Right lobe of liver (tissue), 6 donors: ENCODE results near the gene RIPOR2. TPM values are rescaled to one million over a fixed set of nuclear protein-coding genes. Genes with fewer than 3 reads are reported as not detected.

Source experiments
- ATAC-seq, 4 donors: fragments of 200-7000 bp; cut with Tn5 transposase; one replicate each; pipeline ENCODE4 v1.9.1; 2020; ENCODE audit warnings: mild to moderate bottlenecking in 4 of 4, moderate library complexity in 4 of 4
- DNase-seq, 3 donors: peaks; one replicate each; pipeline ENCODE4 v3.0.0-alpha.2; 2020
- H3K27ac ChIP-seq, 3 donors: fragments of 200-600 bp; one replicate each; pipeline ENCODE4 v1.8.0; 2022
- H3K27me3 ChIP-seq, 2 donors: fragments of 200-600 bp; one replicate each; pipeline ENCODE4 v1.8.0; 2022
- H3K36me3 ChIP-seq, 4 donors: fragments of 200-600 bp; sonication (generic) in 1 of 4; one replicate each; pipeline versions ENCODE4 v1.5.1 to v1.8.0; 2017 to 2022; ENCODE audit warnings: control low read depth in 1 of 4
- H3K4me1 ChIP-seq, 4 donors: fragments of 200-600 bp; sonication (generic) in 1 of 4; one replicate each; pipeline versions ENCODE4 v1.5.1 to v1.8.0; 2017 to 2022; ENCODE audit warnings: control low read depth in 1 of 4
- H3K4me3 ChIP-seq, 3 donors: fragments of 200-600 bp; one replicate each; pipeline ENCODE4 v1.8.0; 2022
- H3K9me3 ChIP-seq, 4 donors: fragments of 200-600 bp; sonication (generic) in 1 of 4; one replicate each; pipeline versions ENCODE4 v1.5.1 to v1.8.0; 2017 to 2022; ENCODE audit warnings: control low read depth in 1 of 4
- CTCF ChIP-seq, 4 donors: fragments of 200-600 bp in 3 of 4; fragments of 450-650 bp in 1 of 4; IDR thresholded peaks; one replicate each; pipeline versions ENCODE4 v1.5.1 to v1.8.0; 2016 to 2022; ENCODE audit warnings: antibody characterized with exemption in 4 of 4, mild to moderate bottlenecking in 2 of 4
- POLR2A ChIP-seq: fragments of 450-650 bp; IDR thresholded peaks from one replicate; pipeline ENCODE4 v1.6.1; 2017; ENCODE audit warnings: antibody characterized with exemption, mild to moderate bottlenecking
- WGBS: methylation state at CpG from one replicate; pipeline ENCODE4 v1.1.6; 2018; ENCODE audit warnings: low coverage, low lambda C conversion rate; ENCODE audit not compliant: insufficient coverage; ENCODE audit errors: missing lambda C conversion rate; 5-methylcytosine and 5-hydroxymethylcytosine counted together
- intact Hi-C, 2 donors: fragments of 100-400 bp; cut with DNase I; formaldehyde crosslinking; loops; one replicate each; pipeline versions ENCODE4 v1.11.2 to v1.14.1; 2022
- total RNA-seq, 6 experiments: library from RNA; depleted of rRNA in 2 of 6; stranded (reverse); fragments of >200 nt in 2 of 6; fragmentation: NEBNext Ultra II Directional in 3 of 6; extraction: Animal tissue kit (Norgen Biotek cat#: 25700) in 3 of 6; gene quantifications; one replicate each; pipeline versions ENCODE4 v1.1.0 to v1.2.4, GENCODE V29; 2016 to 2023
- donor health status: DM: no; HTN: yes; CAD: no.
- donor health status: DM: no; HTN: no; CAD: no.
- donor health status: DM: no; HTN: no; CAD: no.
- donor health status: DM: no; HTN: yes; CAD: no.
- donor health status: DM: no; HTN: yes; CAD: no.

The RIPOR2 gene
- total RNA-seq, 6 experiments from 2014 or later: 1.8 to 4.6 (median 3.5) TPM

GRCh38 chr6:24823185-24823584 lies 112.6 kb downstream of the RIPOR2 start:
- no peak for TF ChIP-seq CTCF (IDR thresholded peaks at IDR 0.05)
- no peak for TF ChIP-seq POLR2A
- Histone ChIP-seq H3K27me3 (no peaks in the 10 kb centered on the region), H3K4me3 (no peak overlapping the region), H3K9me3 (no peaks in the 10 kb centered on the region), H3K27ac (no peak overlapping the region), H3K36me3 (peaks cover 0 to 8% (median under 1%) of the 10 kb centered on the region in 4 donors), H3K4me1 (no peaks in the 10 kb centered on the region)
- no peak for ATAC-seq
- WGBS: 82% methylated on average over 2 of the region's 2 CpGs
- intact Hi-C loops: no loop called here
- no peak for DNase-seq

- Histone ChIP-seq H3K4me1 (no peaks in the 10 kb centered on the region), H3K9me3 (no peaks in the 10 kb centered on the region), H3K4me3 (no peak overlapping the region), H3K36me3 (peaks cover 0 to 8% (median under 1%) of the 10 kb centered on the region in 4 donors), H3K27ac (no peak overlapping the region), H3K27me3 (no peaks in the 10 kb centered on the region)
- TF ChIP-seq CTCF (IDR thresholded peaks at IDR 0.05) (no peak), POLR2A (no peak)
- ATAC-seq: no peak
- intact Hi-C loops: no loop called here
- 100% methylated on average over 3 of the region's 6 CpGs for WGBS
- DNase-seq: no peak
These were observed 113.1 kb downstream of the RIPOR2 start for GRCh38 chr6:24822696-24823095.

GRCh38 chr6:24821860-24822444 lies 113.8 kb downstream of the RIPOR2 start:
- H3K9me3 ChIP-seq: no peaks in the 10 kb centered on the region
- no peaks in the 10 kb centered on the region for H3K27me3 ChIP-seq
- no peak overlapping the region for H3K4me3 ChIP-seq
- no peak for TF ChIP-seq CTCF (IDR thresholded peaks at IDR 0.05)
- no peak for TF ChIP-seq POLR2A
- intact Hi-C loops: no loop called here
- 54% methylated on average over 3 of the region's 3 CpGs for WGBS
- H3K27ac ChIP-seq: no peak overlapping the region
- ATAC-seq (peak in 1 of 4 donors; percentile 49), DNase-seq (no peak)
- H3K4me1 ChIP-seq: no peaks in the 10 kb centered on the region
- peaks cover 0 to 8% (median under 1%) of the 10 kb centered on the region in 4 donors for H3K36me3 ChIP-seq

- H3K36me3 ChIP-seq: no peaks in the 10 kb centered on the region
- WGBS: 91% methylated on average over 2 of the region's 2 CpGs
- intact Hi-C loops: no loop called here
- H3K4me1 ChIP-seq: no peaks in the 10 kb centered on the region
- no peak overlapping the region for H3K27ac ChIP-seq
- no peaks in the 10 kb centered on the region for H3K27me3 ChIP-seq
- DNase-seq (no peak), ATAC-seq (no peak)
- H3K4me3 ChIP-seq: no peak overlapping the region
- no peak for TF ChIP-seq CTCF (IDR thresholded peaks at IDR 0.05)
- no peak for TF ChIP-seq POLR2A
- no peaks in the 10 kb centered on the region for H3K9me3 ChIP-seq
These were observed 117.4 kb downstream of the RIPOR2 start for GRCh38 chr6:24818346-24818745.
